ENCODE measurements around the gene MLEC.

Gene MLEC

DNA sequence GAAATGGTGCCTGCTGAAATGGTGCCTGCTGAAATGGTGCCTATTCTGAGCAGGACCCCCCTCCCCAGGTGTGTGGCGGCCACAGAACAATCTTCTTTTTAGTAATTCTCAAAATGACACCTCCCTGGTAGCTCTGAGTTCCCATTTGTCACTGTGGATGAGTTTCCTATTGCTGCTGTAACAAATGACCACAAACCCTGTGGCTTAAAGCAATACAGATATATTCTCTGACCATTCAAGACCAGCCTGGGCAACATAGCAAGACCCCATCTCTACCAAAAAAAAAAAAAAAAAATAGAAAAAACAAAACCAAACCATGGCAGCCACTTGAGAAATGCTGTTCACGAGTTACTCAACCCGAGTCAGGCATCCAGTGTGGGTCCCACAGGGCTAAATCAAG lies 46.6 kb downstream of the MLEC start:
- DNase-seq (ENCODE audit: low spot score): no peak
- no peaks in the 10 kb centered on the region for H3K36me3 ChIP-seq (ENCODE audit: low read depth)
- H3K4me3 ChIP-seq (ENCODE audit: severe bottlenecking): no peak overlapping the region
- ATAC-seq (ENCODE audit: low read depth): no peak
- TF ChIP-seq, protein P1, sequence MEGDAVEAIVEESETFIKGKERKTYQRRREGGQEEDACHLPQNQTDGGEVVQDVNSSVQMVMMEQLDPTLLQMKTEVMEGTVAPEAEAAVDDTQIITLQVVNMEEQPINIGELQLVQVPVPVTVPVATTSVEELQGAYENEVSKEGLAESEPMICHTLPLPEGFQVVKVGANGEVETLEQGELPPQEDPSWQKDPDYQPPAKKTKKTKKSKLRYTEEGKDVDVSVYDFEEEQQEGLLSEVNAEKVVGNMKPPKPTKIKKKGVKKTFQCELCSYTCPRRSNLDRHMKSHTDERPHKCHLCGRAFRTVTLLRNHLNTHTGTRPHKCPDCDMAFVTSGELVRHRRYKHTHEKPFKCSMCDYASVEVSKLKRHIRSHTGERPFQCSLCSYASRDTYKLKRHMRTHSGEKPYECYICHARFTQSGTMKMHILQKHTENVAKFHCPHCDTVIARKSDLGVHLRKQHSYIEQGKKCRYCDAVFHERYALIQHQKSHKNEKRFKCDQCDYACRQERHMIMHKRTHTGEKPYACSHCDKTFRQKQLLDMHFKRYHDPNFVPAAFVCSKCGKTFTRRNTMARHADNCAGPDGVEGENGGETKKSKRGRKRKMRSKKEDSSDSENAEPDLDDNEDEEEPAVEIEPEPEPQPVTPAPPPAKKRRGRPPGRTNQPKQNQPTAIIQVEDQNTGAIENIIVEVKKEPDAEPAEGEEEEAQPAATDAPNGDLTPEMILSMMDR (IDR thresholded peaks at IDR 0.05; ENCODE audit: poor library complexity, severe bottlenecking): no peak
- H3K4me1 ChIP-seq (ENCODE audit: insufficient read depth, poor library complexity, severe bottlenecking): no peaks in the 10 kb centered on the region
- no peaks in the 10 kb centered on the region for H3K9me3 ChIP-seq (ENCODE audit: severe bottlenecking)
- no peaks in the 10 kb centered on the region for H3K27me3 ChIP-seq (ENCODE audit: insufficient read depth, poor library complexity, severe bottlenecking)
- no peak overlapping the region for H3K27ac ChIP-seq (ENCODE audit: poor library complexity, severe bottlenecking)

DNA sequence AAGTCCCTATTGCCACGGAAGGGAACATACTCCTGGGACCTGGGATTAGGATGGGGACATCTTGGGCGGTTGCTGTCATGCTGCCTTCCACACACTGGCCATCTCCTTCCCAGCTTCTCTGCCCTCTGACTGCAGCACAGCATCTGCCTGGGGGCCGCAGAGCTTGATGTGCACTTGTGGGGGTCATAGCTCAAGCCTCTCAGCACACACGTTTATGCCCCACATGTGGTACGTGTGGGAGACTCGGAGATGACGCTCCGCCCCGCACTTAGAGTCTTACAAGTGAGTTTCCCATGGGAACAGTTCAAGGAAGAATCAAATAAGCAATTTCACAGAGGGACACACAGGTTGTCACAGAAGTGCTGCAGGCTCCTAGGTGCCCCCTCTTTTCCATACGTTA lies 47.3 kb downstream of the MLEC start:
- ATAC-seq (ENCODE audit: low read depth) (no peak), DNase-seq (ENCODE audit: low spot score) (no peak)
- no peak overlapping the region for H3K27ac ChIP-seq (ENCODE audit: poor library complexity, severe bottlenecking)
- H3K4me3 ChIP-seq (ENCODE audit: severe bottlenecking): no peak overlapping the region
- H3K27me3 ChIP-seq (ENCODE audit: insufficient read depth, poor library complexity, severe bottlenecking): no peaks in the 10 kb centered on the region
- no peaks in the 10 kb centered on the region for H3K9me3 ChIP-seq (ENCODE audit: severe bottlenecking)
- H3K4me1 ChIP-seq (ENCODE audit: insufficient read depth, poor library complexity, severe bottlenecking): no peaks in the 10 kb centered on the region
- TF ChIP-seq, protein P1 (IDR thresholded peaks at IDR 0.05; ENCODE audit: poor library complexity, severe bottlenecking): no peak
- no peaks in the 10 kb centered on the region for H3K36me3 ChIP-seq (ENCODE audit: low read depth)

DNA sequence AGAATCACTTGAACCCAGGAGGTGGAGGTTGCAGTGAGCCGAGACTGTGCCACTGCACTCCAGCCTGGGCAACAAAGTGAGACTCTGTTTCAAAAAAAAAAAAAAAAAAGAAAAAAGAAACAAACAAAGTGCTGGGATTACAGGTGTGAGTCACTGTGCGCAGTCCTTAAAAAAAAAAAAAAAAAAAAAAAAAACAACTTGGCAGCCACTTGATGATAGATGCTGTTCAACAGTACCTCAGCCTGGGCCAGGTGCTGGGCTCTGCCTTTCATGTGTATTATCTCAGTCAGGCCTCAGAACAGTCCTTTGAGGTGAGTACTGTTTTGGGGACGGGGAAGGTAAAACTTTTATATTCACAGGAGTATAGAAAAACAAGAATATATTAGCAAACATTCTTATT lies 48.2 kb downstream of the MLEC start:
- no peaks in the 10 kb centered on the region for H3K4me1 ChIP-seq (ENCODE audit: insufficient read depth, poor library complexity, severe bottlenecking)
- H3K4me3 ChIP-seq (ENCODE audit: severe bottlenecking): no peak overlapping the region
- no peaks in the 10 kb centered on the region for H3K27me3 ChIP-seq (ENCODE audit: insufficient read depth, poor library complexity, severe bottlenecking)
- H3K27ac ChIP-seq (ENCODE audit: poor library complexity, severe bottlenecking): no peak overlapping the region
- no peak for DNase-seq (ENCODE audit: low spot score)
- H3K36me3 ChIP-seq (ENCODE audit: low read depth): no peaks in the 10 kb centered on the region
- TF ChIP-seq, protein P1 (IDR thresholded peaks at IDR 0.05; ENCODE audit: poor library complexity, severe bottlenecking): no peak
- ATAC-seq (ENCODE audit: low read depth): peak; percentile 27; the same call in 1 of the 3 replicates
- H3K9me3 ChIP-seq (ENCODE audit: severe bottlenecking): no peaks in the 10 kb centered on the region

DNA sequence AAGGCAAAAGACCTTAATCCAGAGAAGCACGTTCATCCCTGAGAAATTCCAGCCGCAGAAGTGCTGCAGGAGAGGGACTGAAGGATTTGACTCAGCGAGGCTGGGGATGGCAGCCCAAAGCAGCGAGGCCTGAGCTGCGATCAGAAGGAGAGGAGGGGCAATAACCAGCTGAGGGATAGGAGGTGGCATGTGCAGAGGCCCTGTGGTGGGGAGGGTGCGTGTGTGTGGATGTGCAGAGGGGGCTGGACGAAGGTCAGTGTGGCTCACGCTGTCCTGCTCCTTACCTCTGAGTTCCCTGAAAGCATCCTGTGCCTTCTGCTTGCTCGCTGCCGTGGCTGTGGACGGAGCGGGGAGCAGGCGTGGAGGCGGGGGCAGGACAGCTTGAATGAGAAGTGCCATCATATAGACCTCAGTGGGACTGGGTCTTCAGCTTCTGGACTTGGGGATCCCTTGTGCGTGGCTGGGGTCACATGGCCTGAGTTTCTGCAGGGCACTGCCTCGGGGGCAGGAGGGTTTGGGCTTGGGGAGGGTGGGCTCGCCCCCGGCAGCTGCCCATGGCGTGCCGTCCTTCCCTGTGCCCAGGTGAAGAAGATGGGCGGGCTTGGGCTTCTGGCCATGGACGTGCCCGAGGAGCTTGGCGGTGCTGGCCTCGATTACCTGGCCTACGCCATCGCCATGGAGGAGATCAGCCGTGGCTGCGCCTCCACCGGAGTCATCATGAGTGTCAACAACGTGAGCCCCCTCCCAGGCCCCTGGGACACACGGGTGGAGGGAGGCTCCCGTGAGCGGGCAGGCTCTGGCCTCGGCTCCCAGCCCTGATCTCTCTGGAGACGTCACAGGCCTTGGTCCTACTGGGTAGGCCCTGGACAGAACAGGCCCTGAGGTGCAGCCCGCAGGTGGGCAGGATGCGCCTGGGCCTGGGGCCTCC lies 49.7 kb downstream of the MLEC start:
- Histone ChIP-seq H3K27ac (ENCODE audit: poor library complexity, severe bottlenecking) (no peak overlapping the region), H3K9me3 (ENCODE audit: severe bottlenecking) (no peaks in the 10 kb centered on the region), H3K36me3 (ENCODE audit: low read depth) (no peaks in the 10 kb centered on the region), H3K4me1 (ENCODE audit: insufficient read depth, poor library complexity, severe bottlenecking) (no peaks in the 10 kb centered on the region), H3K4me3 (ENCODE audit: severe bottlenecking) (no peak overlapping the region), H3K27me3 (ENCODE audit: insufficient read depth, poor library complexity, severe bottlenecking) (no peaks in the 10 kb centered on the region)
- DNase-seq (ENCODE audit: low spot score) (no peak), ATAC-seq (ENCODE audit: low read depth) (no peak)
- TF ChIP-seq, protein P1 (IDR thresholded peaks at IDR 0.05; ENCODE audit: poor library complexity, severe bottlenecking): no peak
